Measurements from ENCODE around the gene SPTBN1.

- TF ChIP-seq PATZ1 (CRISPR knock-in tag; IDR thresholded peaks at IDR 0.05; ENCODE audit: borderline replicate concordance) (no peak), ESRRG (CRISPR knock-in tag; IDR thresholded peaks at IDR 0.05) (no peak)
Measured at GRCh38 chr2:54446122-54446521, 10.0 kb upstream of the SPTBN1 start.
